ENCODE measurements around the gene LNX2.

GRCh38 chr13:27504868-27505194, 115.5 kb downstream of the LNX2 start:
- TF ChIP-seq CTCF (IDR thresholded peaks at IDR 0.05) (no peak), POLR2A (IDR thresholded peaks at IDR 0.05) (no peak)
